Keratinocyte (primary cell): ENCODE data around the gene TFEC. TPM values are rescaled to one million over a fixed set of nuclear protein-coding genes. Genes with fewer than 3 reads are reported as not detected.

ENCODE experiments used
- DNase-seq: peaks from one replicate; pipeline ENCODE4 v3.0.0-alpha.2; 2011; ENCODE audit warnings: low read depth, missing footprints, low spot score
- FAIRE-seq: peaks from 2 replicates; lab custom pipeline; 2011; peaks lifted over from hg19 to GRCh38; lab: Jason Lieb, UNC
- H2AFZ ChIP-seq: 2 replicates; pipeline ENCODE4 v1.6.0; 2012; ENCODE audit warnings: low read length, control low read depth, inconsistent platforms; ENCODE audit not compliant: control insufficient read depth
- H3K27ac ChIP-seq: 2 replicates; pipeline ENCODE4 v1.5.1; 2011; ENCODE audit warnings: low read length; ENCODE audit not compliant: control insufficient read depth, insufficient read depth
- H3K27me3 ChIP-seq: 3 replicates; pipeline ENCODE4 v1.6.0; 2011; ENCODE audit warnings: low read length; ENCODE audit not compliant: control insufficient read depth, insufficient read depth; ENCODE audit errors: extremely low read depth
- H3K36me3 ChIP-seq, 2 experiments: 2 replicates in 1 of 2; 3 replicates in 1 of 2; pipeline ENCODE4 v1.5.1; 2011; ENCODE audit warnings: low read length in 2 of 2, mild to moderate bottlenecking in 1 of 2; ENCODE audit not compliant: control insufficient read depth in 2 of 2, insufficient read depth in 2 of 2; ENCODE audit errors: extremely low read depth in 1 of 2
- H3K4me1 ChIP-seq: 3 replicates; pipeline ENCODE4 v1.5.1; 2011; ENCODE audit warnings: low read length; ENCODE audit not compliant: control insufficient read depth, insufficient read depth; ENCODE audit errors: extremely low read depth
- H3K4me2 ChIP-seq: 3 replicates; pipeline ENCODE4 v1.6.0; 2011; ENCODE audit warnings: low read depth, low read length; ENCODE audit not compliant: control insufficient read depth, insufficient read depth; ENCODE audit errors: extremely low read depth
- H3K4me3 ChIP-seq, 3 experiments: fragments of 200-600 bp in 1 of 3; sonication (generic) in 1 of 3; 2 replicates in 2 of 3; 3 replicates in 1 of 3; pipeline ENCODE4 v1.5.1; 2011 to 2016; ENCODE audit warnings: low read length in 3 of 3, mild to moderate bottlenecking in 3 of 3, control low read depth in 2 of 3, inconsistent platforms in 1 of 3, low read depth in 1 of 3, mixed read lengths in 1 of 3, mixed run types in 1 of 3, moderate library complexity in 1 of 3; ENCODE audit not compliant: control insufficient read depth in 2 of 3, insufficient read depth in 2 of 3; ENCODE audit errors: extremely low read depth in 1 of 3
- H3K79me2 ChIP-seq: 2 replicates; pipeline ENCODE4 v1.6.0; 2012; ENCODE audit warnings: low read length; ENCODE audit not compliant: control insufficient read depth, insufficient read depth
- H3K9ac ChIP-seq: 3 replicates; pipeline ENCODE4 v1.6.0; 2011; ENCODE audit warnings: low read length; ENCODE audit not compliant: control insufficient read depth, insufficient read depth; ENCODE audit errors: extremely low read depth
- H3K9me1 ChIP-seq: 3 replicates; pipeline ENCODE4 v1.6.0; 2011; ENCODE audit warnings: low read length; ENCODE audit not compliant: control insufficient read depth, insufficient read depth; ENCODE audit errors: extremely low read depth
- H3K9me3 ChIP-seq: 2 replicates; pipeline ENCODE4 v1.5.1; 2012; ENCODE audit warnings: low read depth, low read length; ENCODE audit not compliant: control insufficient read depth
- H4K20me1 ChIP-seq: 3 replicates; pipeline ENCODE4 v1.6.0; 2011; ENCODE audit warnings: low read length; ENCODE audit not compliant: control insufficient read depth, insufficient read depth; ENCODE audit errors: extremely low read depth
- CTCF ChIP-seq, 3 experiments: IDR thresholded peaks in 1 of 3; conservative IDR thresholded peaks in 1 of 3; optimal IDR thresholded peaks in 1 of 3; 2 replicates in 2 of 3; 3 replicates in 1 of 3; pipeline versions ENCODE3 to v1.5.1; 2011; ENCODE audit warnings: low read length in 3 of 3, mild to moderate bottlenecking in 3 of 3, moderate library complexity in 2 of 3, control low read depth in 1 of 3, inconsistent platforms in 1 of 3; ENCODE audit not compliant: insufficient read depth in 2 of 3; ENCODE audit errors: extremely low read depth in 1 of 3
- EZH2 ChIP-seq: IDR thresholded peaks from one replicate; pipeline ENCODE4 v1.6.1; 2012; ENCODE audit warnings: inconsistent platforms, mild to moderate bottlenecking, low read length, moderate library complexity
- dilution Hi-C: fragments of 300-500 bp; cut with MboI; formaldehyde crosslinking; loops from one replicate; pipeline ENCODE4 v1.7.0; 2020; ENCODE audit warnings: low sequenced_read_pairs; ENCODE audit not compliant: extremely low pct_ligation_motif_present
- polyA plus RNA-seq, 5 experiments: library from polyadenylated mRNA; depleted of rRNA in 3 of 5; stranded (reverse) in 3 of 5; stranded (forward) in 1 of 5; unstranded in 1 of 5; fragments of >200 nt; gene quantifications; 1 replicate in 1 of 5; 2 replicates in 3 of 5; 3 replicates in 1 of 5; pipeline versions ENCODE4 v1.2.1 to v1.2.3, GENCODE V29; 2011 to 2012; ENCODE audit warnings: missing spikeins in 2 of 5, low read depth in 1 of 5, low replicate concordance in 1 of 5

The TFEC gene
- polyA plus RNA-seq, 1 donor (not counting 4 experiments of a cell fraction or from before 2014, with no cell fraction given), result 0.08 TPM

DNA sequence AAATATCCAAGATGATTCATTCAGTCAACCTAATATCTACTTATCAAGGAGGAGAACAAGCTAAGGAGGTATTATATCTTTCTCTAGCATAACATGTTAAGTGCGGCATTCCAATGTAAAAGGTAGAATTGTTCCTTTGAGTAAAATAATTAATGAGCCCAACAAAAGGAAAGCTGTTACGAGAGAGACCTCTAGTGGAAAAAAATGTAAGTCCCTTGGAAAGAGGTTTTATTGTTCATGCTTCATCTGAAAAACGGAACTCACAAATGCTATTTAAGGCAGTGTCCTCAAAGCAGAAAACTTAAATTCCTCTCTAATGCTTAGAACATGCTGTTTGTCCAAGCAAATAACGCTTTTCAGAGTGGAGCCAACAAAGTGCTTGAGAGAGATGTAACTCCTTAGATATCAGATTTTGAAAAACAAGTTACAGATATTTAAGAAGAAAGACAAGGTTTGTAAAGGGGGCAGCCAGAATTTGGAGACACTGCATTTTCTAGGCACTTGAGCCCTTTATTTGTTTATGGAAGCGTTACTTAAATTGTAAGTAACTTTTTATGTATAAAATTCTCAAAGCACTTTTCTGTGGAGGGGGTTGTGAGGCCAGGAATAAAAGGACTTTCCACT, 119.9 kb downstream of the TFEC start:
- Histone ChIP-seq H3K9me1 (no peaks in the 10 kb centered on the region), H3K4me3 (no peak overlapping the region), H3K9ac (no peak overlapping the region), H4K20me1 (no peaks in the 10 kb centered on the region), H3K79me2 (no peaks in the 10 kb centered on the region), H3K4me1 (no peaks in the 10 kb centered on the region), H3K27ac (no peak overlapping the region), H3K36me3 (no peaks in the 10 kb centered on the region), H3K9me3 (no peaks in the 10 kb centered on the region), H3K27me3 (no peaks in the 10 kb centered on the region), H2AFZ (no peak overlapping the region), H3K4me2 (no peak overlapping the region)
- dilution Hi-C loops, result no loop called here
- FAIRE-seq, result peak; percentile 39
- no peak for DNase-seq
- TF ChIP-seq CTCF (optimal IDR thresholded peaks at IDR 0.05 in 1 of 3, IDR thresholded peaks at IDR 0.05 in 1 of 3, conservative IDR thresholded peaks at IDR 0.05 in 1 of 3; ENCODE audit: extremely low read depth in 1 of 3, insufficient read depth in 2 of 3, low read length in 3 of 3) (peak in 2 of 3 experiments; percentile 39 to 46), EZH2 (no peak)

GRCh38 chr7:115906731-115907130, 123.8 kb downstream of the TFEC start:
- Histone ChIP-seq H3K4me2 (no peak overlapping the region), H3K9me1 (no peaks in the 10 kb centered on the region), H3K36me3 (no peaks in the 10 kb centered on the region), H4K20me1 (no peaks in the 10 kb centered on the region), H3K4me3 (no peak overlapping the region), H3K27ac (no peak overlapping the region), H3K4me1 (no peaks in the 10 kb centered on the region), H3K27me3 (no peaks in the 10 kb centered on the region), H2AFZ (no peak overlapping the region), H3K79me2 (no peaks in the 10 kb centered on the region), H3K9me3 (no peaks in the 10 kb centered on the region), H3K9ac (no peak overlapping the region)
- TF ChIP-seq CTCF (optimal IDR thresholded peaks at IDR 0.05 in 1 of 3, IDR thresholded peaks at IDR 0.05 in 1 of 3, conservative IDR thresholded peaks at IDR 0.05 in 1 of 3; ENCODE audit: extremely low read depth in 1 of 3, insufficient read depth in 2 of 3, low read length in 3 of 3) (no peak), EZH2 (no peak)
- no peak for DNase-seq
- FAIRE-seq, result no peak
- dilution Hi-C loops, result no loop called here
